ENCODE results near the gene TIGD3.
A peak's percentile ranks its signal among the peaks of the same experiment; 100 is the strongest.
"Not testable (repeated sequence)": the region's sequence is repeated elsewhere in the genome, so short reads cannot be mapped to it uniquely, and the experiment has no call there.

The TIGD3 gene

GRCh38 chr11:65323813-65324212 is 30.7 kb upstream of the TIGD3 start:
- no peak for DNase-seq (ENCODE audit: low read depth, low spot score)

- DNase-seq (ENCODE audit: low read depth, low spot score), result no peak
These were observed 29.1 kb upstream of the TIGD3 start for GRCh38 chr11:65325435-65325834.

GRCh38 chr11:65327021-65327420 is 27.5 kb upstream of the TIGD3 start:
- no peak for DNase-seq (ENCODE audit: low read depth, low spot score)

GRCh38 chr11:65329478-65329877 is 25.1 kb upstream of the TIGD3 start:
- no peak for DNase-seq (ENCODE audit: low read depth, low spot score)

- DNase-seq (ENCODE audit: low read depth, low spot score), result peak; percentile 75
These were observed 24.6 kb upstream of the TIGD3 start for GRCh38 chr11:65329944-65330403.

GRCh38 chr11:65330544-65330943 is 24.0 kb upstream of the TIGD3 start:
- DNase-seq (ENCODE audit: low read depth, low spot score), result no peak

GRCh38 chr11:65332591-65332990 is 22.0 kb upstream of the TIGD3 start:
- not testable (repeated sequence) for DNase-seq (ENCODE audit: low read depth, low spot score)

GRCh38 chr11:65334696-65335295 is 19.8 kb upstream of the TIGD3 start:
- no peak for DNase-seq (ENCODE audit: low read depth, low spot score)

GRCh38 chr11:65338676-65339075 is 15.9 kb upstream of the TIGD3 start:
- DNase-seq (ENCODE audit: low read depth, low spot score), result no peak

GRCh38 chr11:65340226-65340625 is 14.3 kb upstream of the TIGD3 start:
- no peak for DNase-seq (ENCODE audit: low read depth, low spot score)

GRCh38 chr11:65341856-65342255 is 12.7 kb upstream of the TIGD3 start:
- DNase-seq (ENCODE audit: low read depth, low spot score), result no peak

GRCh38 chr11:65351511-65351910 is 3.0 kb upstream of the TIGD3 start:
- no peak for DNase-seq (ENCODE audit: low read depth, low spot score)

- DNase-seq (ENCODE audit: low read depth, low spot score), result no peak
These were observed 1.8 kb upstream of the TIGD3 start for GRCh38 chr11:65352783-65353182.

- DNase-seq (ENCODE audit: low read depth, low spot score), result no peak
These were observed 1.2 kb upstream of the TIGD3 start for GRCh38 chr11:65353376-65353775.

- DNase-seq (ENCODE audit: low read depth, low spot score), result no peak
These were observed 669 bp upstream of the TIGD3 start for GRCh38 chr11:65353900-65354264.

- DNase-seq (ENCODE audit: low read depth, low spot score), result peak; percentile 22
These were observed 643 bp downstream of the TIGD3 start for GRCh38 chr11:65355013-65355775.

- no peak for DNase-seq (ENCODE audit: low read depth, low spot score)
These were observed 1.3 kb downstream of the TIGD3 start for GRCh38 chr11:65355776-65356393.

- DNase-seq (ENCODE audit: low read depth, low spot score), result no peak
These were observed 1.9 kb downstream of the TIGD3 start for GRCh38 chr11:65356394-65356972.

- DNase-seq (ENCODE audit: low read depth, low spot score), result no peak
These were observed 3.4 kb downstream of the TIGD3 start for GRCh38 chr11:65357856-65358356.

- DNase-seq (ENCODE audit: low read depth, low spot score), result no peak
These were observed 7.9 kb downstream of the TIGD3 start for GRCh38 chr11:65362320-65362931.

- no peak for DNase-seq (ENCODE audit: low read depth, low spot score)
These were observed 8.4 kb downstream of the TIGD3 start for GRCh38 chr11:65362966-65363365.

GRCh38 chr11:65363770-65364169 is 9.2 kb downstream of the TIGD3 start:
- DNase-seq (ENCODE audit: low read depth, low spot score), result no peak
